ENCODE results near the gene MYZAP. TPM values are rescaled to one million over a fixed set of nuclear protein-coding genes. Genes with fewer than 3 reads are reported as not detected.

Gene MYZAP
- total and polyA plus RNA-seq, 2 of the 8 experiments (the other 6 are each of a cell fraction or from before 2014, with no cell fraction given), result 0.41 to 0.65 TPM

- TF ChIP-seq, protein P1, sequence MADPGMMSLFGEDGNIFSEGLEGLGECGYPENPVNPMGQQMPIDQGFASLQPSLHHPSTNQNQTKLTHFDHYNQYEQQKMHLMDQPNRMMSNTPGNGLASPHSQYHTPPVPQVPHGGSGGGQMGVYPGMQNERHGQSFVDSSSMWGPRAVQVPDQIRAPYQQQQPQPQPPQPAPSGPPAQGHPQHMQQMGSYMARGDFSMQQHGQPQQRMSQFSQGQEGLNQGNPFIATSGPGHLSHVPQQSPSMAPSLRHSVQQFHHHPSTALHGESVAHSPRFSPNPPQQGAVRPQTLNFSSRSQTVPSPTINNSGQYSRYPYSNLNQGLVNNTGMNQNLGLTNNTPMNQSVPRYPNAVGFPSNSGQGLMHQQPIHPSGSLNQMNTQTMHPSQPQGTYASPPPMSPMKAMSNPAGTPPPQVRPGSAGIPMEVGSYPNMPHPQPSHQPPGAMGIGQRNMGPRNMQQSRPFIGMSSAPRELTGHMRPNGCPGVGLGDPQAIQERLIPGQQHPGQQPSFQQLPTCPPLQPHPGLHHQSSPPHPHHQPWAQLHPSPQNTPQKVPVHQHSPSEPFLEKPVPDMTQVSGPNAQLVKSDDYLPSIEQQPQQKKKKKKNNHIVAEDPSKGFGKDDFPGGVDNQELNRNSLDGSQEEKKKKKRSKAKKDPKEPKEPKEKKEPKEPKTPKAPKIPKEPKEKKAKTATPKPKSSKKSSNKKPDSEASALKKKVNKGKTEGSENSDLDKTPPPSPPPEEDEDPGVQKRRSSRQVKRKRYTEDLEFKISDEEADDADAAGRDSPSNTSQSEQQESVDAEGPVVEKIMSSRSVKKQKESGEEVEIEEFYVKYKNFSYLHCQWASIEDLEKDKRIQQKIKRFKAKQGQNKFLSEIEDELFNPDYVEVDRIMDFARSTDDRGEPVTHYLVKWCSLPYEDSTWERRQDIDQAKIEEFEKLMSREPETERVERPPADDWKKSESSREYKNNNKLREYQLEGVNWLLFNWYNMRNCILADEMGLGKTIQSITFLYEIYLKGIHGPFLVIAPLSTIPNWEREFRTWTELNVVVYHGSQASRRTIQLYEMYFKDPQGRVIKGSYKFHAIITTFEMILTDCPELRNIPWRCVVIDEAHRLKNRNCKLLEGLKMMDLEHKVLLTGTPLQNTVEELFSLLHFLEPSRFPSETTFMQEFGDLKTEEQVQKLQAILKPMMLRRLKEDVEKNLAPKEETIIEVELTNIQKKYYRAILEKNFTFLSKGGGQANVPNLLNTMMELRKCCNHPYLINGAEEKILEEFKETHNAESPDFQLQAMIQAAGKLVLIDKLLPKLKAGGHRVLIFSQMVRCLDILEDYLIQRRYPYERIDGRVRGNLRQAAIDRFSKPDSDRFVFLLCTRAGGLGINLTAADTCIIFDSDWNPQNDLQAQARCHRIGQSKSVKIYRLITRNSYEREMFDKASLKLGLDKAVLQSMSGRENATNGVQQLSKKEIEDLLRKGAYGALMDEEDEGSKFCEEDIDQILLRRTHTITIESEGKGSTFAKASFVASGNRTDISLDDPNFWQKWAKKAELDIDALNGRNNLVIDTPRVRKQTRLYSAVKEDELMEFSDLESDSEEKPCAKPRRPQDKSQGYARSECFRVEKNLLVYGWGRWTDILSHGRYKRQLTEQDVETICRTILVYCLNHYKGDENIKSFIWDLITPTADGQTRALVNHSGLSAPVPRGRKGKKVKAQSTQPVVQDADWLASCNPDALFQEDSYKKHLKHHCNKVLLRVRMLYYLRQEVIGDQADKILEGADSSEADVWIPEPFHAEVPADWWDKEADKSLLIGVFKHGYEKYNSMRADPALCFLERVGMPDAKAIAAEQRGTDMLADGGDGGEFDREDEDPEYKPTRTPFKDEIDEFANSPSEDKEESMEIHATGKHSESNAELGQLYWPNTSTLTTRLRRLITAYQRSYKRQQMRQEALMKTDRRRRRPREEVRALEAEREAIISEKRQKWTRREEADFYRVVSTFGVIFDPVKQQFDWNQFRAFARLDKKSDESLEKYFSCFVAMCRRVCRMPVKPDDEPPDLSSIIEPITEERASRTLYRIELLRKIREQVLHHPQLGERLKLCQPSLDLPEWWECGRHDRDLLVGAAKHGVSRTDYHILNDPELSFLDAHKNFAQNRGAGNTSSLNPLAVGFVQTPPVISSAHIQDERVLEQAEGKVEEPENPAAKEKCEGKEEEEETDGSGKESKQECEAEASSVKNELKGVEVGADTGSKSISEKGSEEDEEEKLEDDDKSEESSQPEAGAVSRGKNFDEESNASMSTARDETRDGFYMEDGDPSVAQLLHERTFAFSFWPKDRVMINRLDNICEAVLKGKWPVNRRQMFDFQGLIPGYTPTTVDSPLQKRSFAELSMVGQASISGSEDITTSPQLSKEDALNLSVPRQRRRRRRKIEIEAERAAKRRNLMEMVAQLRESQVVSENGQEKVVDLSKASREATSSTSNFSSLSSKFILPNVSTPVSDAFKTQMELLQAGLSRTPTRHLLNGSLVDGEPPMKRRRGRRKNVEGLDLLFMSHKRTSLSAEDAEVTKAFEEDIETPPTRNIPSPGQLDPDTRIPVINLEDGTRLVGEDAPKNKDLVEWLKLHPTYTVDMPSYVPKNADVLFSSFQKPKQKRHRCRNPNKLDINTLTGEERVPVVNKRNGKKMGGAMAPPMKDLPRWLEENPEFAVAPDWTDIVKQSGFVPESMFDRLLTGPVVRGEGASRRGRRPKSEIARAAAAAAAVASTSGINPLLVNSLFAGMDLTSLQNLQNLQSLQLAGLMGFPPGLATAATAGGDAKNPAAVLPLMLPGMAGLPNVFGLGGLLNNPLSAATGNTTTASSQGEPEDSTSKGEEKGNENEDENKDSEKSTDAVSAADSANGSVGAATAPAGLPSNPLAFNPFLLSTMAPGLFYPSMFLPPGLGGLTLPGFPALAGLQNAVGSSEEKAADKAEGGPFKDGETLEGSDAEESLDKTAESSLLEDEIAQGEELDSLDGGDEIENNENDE (IDR thresholded peaks at IDR 0.05; ENCODE audit: insufficient replicate concordance, low read length), result no peak
Measured at GRCh38 chr15:57611938-57612337, 20.2 kb downstream of the MYZAP start (continued).

All from H1 (cell line).